OCI-LY1 (cell line): ENCODE results near the gene KCNA5.

Source experiments
- EZH2 ChIP-seq: fragments of 200-600 bp; sonication (generic), shearing (Covaris generic); IDR thresholded peaks from 2 replicates; pipeline ENCODE4 v1.8.0; 2017; ENCODE audit warnings: borderline replicate concordance, mixed run types, mild to moderate bottlenecking, antibody characterized with exemption, low read length, moderate library complexity, mixed read lengths
- TF ChIP-seq, protein P1 (sequence below): fragments of 200-600 bp; sonication (generic), shearing (Covaris generic); IDR thresholded peaks from 2 replicates; pipeline ENCODE4 v1.5.1; 2017; ENCODE audit warnings: mild to moderate bottlenecking, antibody characterized with exemption, low read length, moderate library complexity, mixed read lengths

DNA sequence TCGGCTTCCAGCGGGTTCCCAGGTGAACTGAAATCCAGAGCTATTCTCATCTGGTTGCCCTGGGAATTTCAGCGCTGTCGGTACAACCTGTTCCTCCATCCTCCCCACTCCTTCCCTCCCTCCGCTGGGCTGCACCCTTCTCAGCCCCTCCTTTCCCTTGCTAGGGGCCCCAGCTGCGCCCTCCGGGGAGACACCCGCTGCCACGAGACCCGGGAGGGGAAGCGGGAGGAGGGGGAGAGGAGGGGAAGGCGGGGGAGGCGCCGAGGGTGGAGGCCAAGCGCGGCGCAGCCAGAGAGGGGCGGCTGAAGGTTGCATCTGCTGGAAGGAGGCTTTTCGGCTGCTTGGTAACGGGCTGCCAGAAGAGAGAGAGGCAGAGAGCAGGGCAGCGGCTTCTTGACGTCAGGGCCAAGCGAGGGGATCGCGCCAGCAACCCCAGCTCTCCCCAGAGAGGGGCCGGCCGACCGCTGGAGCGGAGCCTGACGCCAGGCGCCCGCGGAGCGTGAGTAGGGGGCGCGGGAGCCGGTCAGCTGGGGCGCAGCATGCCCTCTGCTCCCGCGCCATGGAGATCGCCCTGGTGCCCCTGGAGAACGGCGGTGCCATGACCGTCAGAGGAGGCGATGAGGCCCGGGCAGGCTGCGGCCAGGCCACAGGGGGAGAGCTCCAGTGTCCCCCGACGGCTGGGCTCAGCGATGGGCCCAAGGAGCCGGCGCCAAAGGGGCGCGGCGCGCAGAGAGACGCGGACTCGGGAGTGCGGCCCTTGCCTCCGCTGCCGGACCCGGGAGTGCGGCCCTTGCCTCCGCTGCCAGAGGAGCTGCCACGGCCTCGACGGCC, at the start of gene KCNA5:
- TF ChIP-seq, protein P1, sequence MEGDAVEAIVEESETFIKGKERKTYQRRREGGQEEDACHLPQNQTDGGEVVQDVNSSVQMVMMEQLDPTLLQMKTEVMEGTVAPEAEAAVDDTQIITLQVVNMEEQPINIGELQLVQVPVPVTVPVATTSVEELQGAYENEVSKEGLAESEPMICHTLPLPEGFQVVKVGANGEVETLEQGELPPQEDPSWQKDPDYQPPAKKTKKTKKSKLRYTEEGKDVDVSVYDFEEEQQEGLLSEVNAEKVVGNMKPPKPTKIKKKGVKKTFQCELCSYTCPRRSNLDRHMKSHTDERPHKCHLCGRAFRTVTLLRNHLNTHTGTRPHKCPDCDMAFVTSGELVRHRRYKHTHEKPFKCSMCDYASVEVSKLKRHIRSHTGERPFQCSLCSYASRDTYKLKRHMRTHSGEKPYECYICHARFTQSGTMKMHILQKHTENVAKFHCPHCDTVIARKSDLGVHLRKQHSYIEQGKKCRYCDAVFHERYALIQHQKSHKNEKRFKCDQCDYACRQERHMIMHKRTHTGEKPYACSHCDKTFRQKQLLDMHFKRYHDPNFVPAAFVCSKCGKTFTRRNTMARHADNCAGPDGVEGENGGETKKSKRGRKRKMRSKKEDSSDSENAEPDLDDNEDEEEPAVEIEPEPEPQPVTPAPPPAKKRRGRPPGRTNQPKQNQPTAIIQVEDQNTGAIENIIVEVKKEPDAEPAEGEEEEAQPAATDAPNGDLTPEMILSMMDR, result no peak
- TF ChIP-seq EZH2, result no peak
